Measurements from ENCODE around the gene LAMA2. TPM values are rescaled to one million over a fixed set of nuclear protein-coding genes. Genes with fewer than 3 reads are reported as not detected.

The LAMA2 gene
- total and polyA plus RNA-seq, 2 donors from 2014 or later: 2.2 to 20.8 TPM

DNA sequence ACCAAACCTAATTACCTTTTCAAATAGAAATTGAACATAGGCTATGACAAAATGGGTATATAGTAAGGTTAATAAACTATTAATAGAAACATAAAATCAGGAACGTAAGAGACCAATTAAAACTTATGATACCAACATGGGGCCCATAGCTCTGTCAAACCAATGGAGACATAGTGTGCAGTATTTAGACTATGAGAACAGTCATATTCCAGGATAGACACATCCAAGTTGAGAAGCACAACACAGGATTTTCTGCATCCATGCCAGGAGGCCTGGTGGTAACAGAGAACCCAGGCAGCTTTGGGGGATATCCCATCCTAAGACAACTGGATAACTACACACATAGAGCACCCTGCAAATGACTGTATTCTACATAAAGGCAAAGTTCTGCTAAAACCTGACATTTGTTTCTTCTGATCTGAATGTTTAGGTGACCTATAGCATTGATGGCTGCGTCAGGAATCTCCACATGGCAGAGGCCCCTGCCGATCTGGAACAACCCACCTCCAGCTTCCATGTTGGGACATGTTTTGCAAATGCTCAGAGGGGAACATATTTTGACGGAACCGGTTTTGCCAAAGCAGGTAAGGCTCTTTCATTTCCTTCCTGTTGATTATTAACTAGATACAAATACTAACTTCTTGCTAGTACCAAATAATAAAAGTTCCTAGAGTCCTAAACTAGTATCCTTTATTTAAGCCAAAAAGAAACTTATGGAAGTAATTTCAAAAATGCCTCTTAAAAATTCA, 624.3 kb downstream of the LAMA2 start:
- intact Hi-C loops (cut with DNase I): no loop called here
- Histone ChIP-seq H3K36me3 (ENCODE audit: control insufficient read depth in 2 of 3, insufficient read depth in 3 of 3, low read length in 3 of 3) (no peaks in the 10 kb centered on the region), H3K4me1 (ENCODE audit: control insufficient read depth in 2 of 3, insufficient read depth in 2 of 3, low read depth in 1 of 3, low read length in 3 of 3) (peaks cover 0 to 11% (median 0%) of the 10 kb centered on the region in 3 donors), H3K27ac (ENCODE audit: low read depth in 2 of 2, low read length in 2 of 2) (peak overlapping the region in 1 of 2 donors; percentile 5), H3K27me3 (ENCODE audit: control insufficient read depth, insufficient read depth, low read length) (no peaks in the 10 kb centered on the region), H3K4me3 (ENCODE audit: low read length in 3 of 3) (peak overlapping the region in 2 of 3 donors; percentile 23 to 25), H3K9ac (ENCODE audit: low read length in 3 of 3) (no peak overlapping the region), H3K9me3 (ENCODE audit: control insufficient read depth in 2 of 3, insufficient read depth in 1 of 3, low read length in 3 of 3) (no peaks in the 10 kb centered on the region)
- FAIRE-seq (no peak), DNase-seq (peak in 3 of 5 donors; percentile 22 to 65 (median 57))
- TF ChIP-seq, protein P1, sequence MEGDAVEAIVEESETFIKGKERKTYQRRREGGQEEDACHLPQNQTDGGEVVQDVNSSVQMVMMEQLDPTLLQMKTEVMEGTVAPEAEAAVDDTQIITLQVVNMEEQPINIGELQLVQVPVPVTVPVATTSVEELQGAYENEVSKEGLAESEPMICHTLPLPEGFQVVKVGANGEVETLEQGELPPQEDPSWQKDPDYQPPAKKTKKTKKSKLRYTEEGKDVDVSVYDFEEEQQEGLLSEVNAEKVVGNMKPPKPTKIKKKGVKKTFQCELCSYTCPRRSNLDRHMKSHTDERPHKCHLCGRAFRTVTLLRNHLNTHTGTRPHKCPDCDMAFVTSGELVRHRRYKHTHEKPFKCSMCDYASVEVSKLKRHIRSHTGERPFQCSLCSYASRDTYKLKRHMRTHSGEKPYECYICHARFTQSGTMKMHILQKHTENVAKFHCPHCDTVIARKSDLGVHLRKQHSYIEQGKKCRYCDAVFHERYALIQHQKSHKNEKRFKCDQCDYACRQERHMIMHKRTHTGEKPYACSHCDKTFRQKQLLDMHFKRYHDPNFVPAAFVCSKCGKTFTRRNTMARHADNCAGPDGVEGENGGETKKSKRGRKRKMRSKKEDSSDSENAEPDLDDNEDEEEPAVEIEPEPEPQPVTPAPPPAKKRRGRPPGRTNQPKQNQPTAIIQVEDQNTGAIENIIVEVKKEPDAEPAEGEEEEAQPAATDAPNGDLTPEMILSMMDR (IDR thresholded peaks at IDR 0.05; ENCODE audit: borderline replicate concordance, extremely low read depth, insufficient read depth): no peak

DNA sequence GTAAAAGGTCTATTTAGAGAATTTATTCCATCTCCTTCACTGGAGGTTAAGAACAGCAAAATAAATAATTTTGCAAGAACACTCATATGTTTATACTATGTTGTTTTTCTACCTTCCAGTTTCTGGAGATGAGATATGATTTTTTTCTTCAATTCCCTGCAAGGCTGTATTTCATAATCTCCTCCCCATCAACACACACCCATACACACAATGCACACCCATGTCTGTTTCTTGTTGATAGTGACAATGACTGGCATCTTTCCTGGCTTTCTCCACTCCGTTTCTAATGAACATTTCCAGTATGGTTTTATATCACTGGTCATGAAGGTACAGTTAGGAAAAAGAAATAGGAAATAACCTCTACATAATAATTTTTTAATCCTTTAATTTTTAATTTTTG, 624.9 kb downstream of the LAMA2 start:
- intact Hi-C loops (cut with DNase I): no loop called here
- H3K27me3 ChIP-seq (ENCODE audit: control insufficient read depth, insufficient read depth, low read length): no peaks in the 10 kb centered on the region
- FAIRE-seq: no peak

DNA sequence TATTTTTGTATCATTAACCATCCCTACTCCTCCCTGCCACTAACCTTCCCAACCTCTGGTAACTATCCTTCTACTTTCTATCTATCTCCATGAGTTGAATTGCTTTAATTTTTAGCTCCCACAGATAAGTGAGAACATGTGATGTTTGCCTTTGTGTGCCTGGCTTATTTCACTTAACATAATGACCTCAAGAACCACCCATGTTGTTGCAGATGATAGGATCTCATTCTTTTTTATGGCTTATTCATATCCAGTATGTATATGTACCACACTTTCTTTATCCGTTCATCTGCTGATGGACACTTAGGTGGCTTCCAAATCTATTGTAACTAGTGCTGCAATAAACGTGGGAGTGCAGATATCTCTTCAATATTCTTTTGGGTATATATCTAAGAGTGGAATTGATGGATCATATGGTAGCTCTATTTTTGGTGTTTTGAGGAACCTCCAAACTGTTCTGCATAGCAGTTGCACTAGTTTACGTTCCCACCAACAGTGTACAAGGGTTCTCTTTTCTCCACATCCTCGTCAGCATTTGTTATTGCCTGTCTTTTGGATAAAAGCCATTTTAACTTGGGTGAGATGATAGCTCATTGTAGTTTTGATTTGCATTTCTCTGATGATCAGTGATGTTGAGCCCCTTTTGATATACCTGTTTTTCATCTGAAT, 625.7 kb downstream of the LAMA2 start:
- Histone ChIP-seq H3K4me3 (ENCODE audit: low read length in 3 of 3) (no peak overlapping the region), H3K36me3 (ENCODE audit: control insufficient read depth in 2 of 3, insufficient read depth in 3 of 3, low read length in 3 of 3) (peaks cover 0 to 2% (median 0%) of the 10 kb centered on the region in 3 donors), H3K27me3 (ENCODE audit: control insufficient read depth, insufficient read depth, low read length) (no peaks in the 10 kb centered on the region), H3K4me1 (ENCODE audit: control insufficient read depth in 2 of 3, insufficient read depth in 2 of 3, low read depth in 1 of 3, low read length in 3 of 3) (peaks cover 0 to 11% (median 0%) of the 10 kb centered on the region in 3 donors), H3K9ac (ENCODE audit: low read length in 3 of 3) (no peak overlapping the region), H3K27ac (ENCODE audit: low read depth in 2 of 2, low read length in 2 of 2) (no peak overlapping the region), H3K9me3 (ENCODE audit: control insufficient read depth in 2 of 3, insufficient read depth in 1 of 3, low read length in 3 of 3) (no peaks in the 10 kb centered on the region)
- FAIRE-seq (peak; percentile 11), DNase-seq (no peak)
- intact Hi-C loops (cut with DNase I): no loop called here
- TF ChIP-seq, protein P1 (IDR thresholded peaks at IDR 0.05; ENCODE audit: borderline replicate concordance, extremely low read depth, insufficient read depth): no peak

More for the DNA sequence above, 624.9 kb downstream of the LAMA2 start:
- peaks cover 0 to 11% (median 0%) of the 10 kb centered on the region in 3 donors for H3K4me1 ChIP-seq (ENCODE audit: control insufficient read depth in 2 of 3, insufficient read depth in 2 of 3, low read depth in 1 of 3, low read length in 3 of 3)
- peaks cover 0 to 2% (median 0%) of the 10 kb centered on the region in 3 donors for H3K36me3 ChIP-seq (ENCODE audit: control insufficient read depth in 2 of 3, insufficient read depth in 3 of 3, low read length in 3 of 3)
- H3K27ac ChIP-seq (ENCODE audit: low read depth in 2 of 2, low read length in 2 of 2): no peak overlapping the region
- H3K9me3 ChIP-seq (ENCODE audit: control insufficient read depth in 2 of 3, insufficient read depth in 1 of 3, low read length in 3 of 3): no peaks in the 10 kb centered on the region
- DNase-seq: no peak
- H3K4me3 ChIP-seq (ENCODE audit: low read length in 3 of 3): peak overlapping the region in 1 of 3 donors; percentile 23
- no peak overlapping the region for H3K9ac ChIP-seq (ENCODE audit: low read length in 3 of 3)
- TF ChIP-seq, protein P1 (IDR thresholded peaks at IDR 0.05; ENCODE audit: borderline replicate concordance, extremely low read depth, insufficient read depth): no peak

Measured in kidney (tissue), 14 donors.